Uterus (tissue), 4 donors: ENCODE measurements around the gene PLEKHA7. TPM values are rescaled to one million over a fixed set of nuclear protein-coding genes. Genes with fewer than 3 reads are reported as not detected.

Experiments
- DNase-seq, 2 donors: peaks; one replicate each; pipeline ENCODE4 v3.0.0-alpha.2; 2019 to 2020
- H3K27ac ChIP-seq, 2 donors: fragments of 200-600 bp; sonication (generic); 1 replicate in 1 of 2; 2 replicates in 1 of 2; pipeline ENCODE4 v1.5.1; 2016 to 2018
- H3K27me3 ChIP-seq, 2 donors: fragments of 200-600 bp; sonication (generic); one replicate each; pipeline ENCODE4 v1.5.1; 2018 to 2019; ENCODE audit warnings: control low read depth in 1 of 2
- H3K36me3 ChIP-seq, 2 donors: fragments of 200-600 bp; sonication (generic); one replicate each; pipeline ENCODE4 v1.5.1; 2019; ENCODE audit warnings: control low read depth in 1 of 2
- H3K4me1 ChIP-seq, 2 donors: fragments of 200-600 bp; sonication (generic); one replicate each; pipeline ENCODE4 v1.5.1; 2018 to 2019; ENCODE audit warnings: control low read depth in 1 of 2
- H3K4me3 ChIP-seq, 2 donors: fragments of 200-600 bp; sonication (generic); 1 replicate in 1 of 2; 2 replicates in 1 of 2; pipeline ENCODE4 v1.5.1; 2018 to 2019; ENCODE audit warnings: mild to moderate bottlenecking in 1 of 2
- H3K9me3 ChIP-seq, 2 donors: fragments of 200-600 bp; sonication (generic); one replicate each; pipeline ENCODE4 v1.5.1; 2019; ENCODE audit warnings: control low read depth in 1 of 2
- POLR2A ChIP-seq, 2 donors: fragments of 450-650 bp; IDR thresholded peaks; one replicate each; pipeline ENCODE4 v1.6.1; 2016; ENCODE audit warnings: antibody characterized with exemption in 2 of 2, mild to moderate bottlenecking in 1 of 2, moderate library complexity in 1 of 2
- intact Hi-C: fragments of 100-400 bp; cut with DNase I; formaldehyde crosslinking; loops from one replicate; pipeline ENCODE4 v1.15.1; 2023; ENCODE audit warnings: low total_unique reads
- total RNA-seq, 4 donors: library from RNA; depleted of rRNA in 3 of 4; stranded (reverse); fragments of >200 nt in 3 of 4; gene quantifications; one replicate each; pipeline versions ENCODE4 v1.1.0 to v1.2.4, GENCODE V29; 2014 to 2023
- TF ChIP-seq, protein P1 (sequence below), 4 experiments: fragments of 200-600 bp in 2 of 4; fragments of 450-650 bp in 2 of 4; sonication (generic) in 2 of 4; IDR thresholded peaks; one replicate each; pipeline ENCODE4 v1.5.1; 2016 to 2019; ENCODE audit warnings: antibody characterized with exemption in 4 of 4, mild to moderate bottlenecking in 2 of 4, moderate library complexity in 1 of 4
- donor health status: DM: yes; HTN: yes; CAD: no.

Gene PLEKHA7
- total RNA-seq, 4 donors from 2014 or later, result 13.3 to 38.2 (median 26.7) TPM

DNA sequence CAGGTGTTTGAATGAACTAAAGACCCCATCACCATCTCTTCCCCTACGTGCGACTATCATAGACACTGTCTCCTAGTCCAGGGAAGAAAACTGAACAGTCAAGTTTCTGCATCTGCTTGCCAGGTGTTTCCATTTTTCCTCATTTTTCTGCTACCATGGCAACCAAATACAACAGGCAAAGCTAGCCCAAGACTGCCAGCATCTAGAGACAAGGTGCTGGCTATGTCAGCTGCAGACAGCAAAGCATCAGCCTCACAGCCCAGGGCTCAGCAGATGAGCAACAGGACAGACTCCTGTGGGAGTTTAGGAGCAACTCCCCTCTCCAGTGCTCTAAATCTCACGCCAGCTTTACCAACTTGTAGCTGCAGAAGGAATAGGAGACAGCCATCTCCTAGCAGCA lies 151.5 kb downstream of the PLEKHA7 start:
- DNase-seq, result no peak
- TF ChIP-seq, protein P1, sequence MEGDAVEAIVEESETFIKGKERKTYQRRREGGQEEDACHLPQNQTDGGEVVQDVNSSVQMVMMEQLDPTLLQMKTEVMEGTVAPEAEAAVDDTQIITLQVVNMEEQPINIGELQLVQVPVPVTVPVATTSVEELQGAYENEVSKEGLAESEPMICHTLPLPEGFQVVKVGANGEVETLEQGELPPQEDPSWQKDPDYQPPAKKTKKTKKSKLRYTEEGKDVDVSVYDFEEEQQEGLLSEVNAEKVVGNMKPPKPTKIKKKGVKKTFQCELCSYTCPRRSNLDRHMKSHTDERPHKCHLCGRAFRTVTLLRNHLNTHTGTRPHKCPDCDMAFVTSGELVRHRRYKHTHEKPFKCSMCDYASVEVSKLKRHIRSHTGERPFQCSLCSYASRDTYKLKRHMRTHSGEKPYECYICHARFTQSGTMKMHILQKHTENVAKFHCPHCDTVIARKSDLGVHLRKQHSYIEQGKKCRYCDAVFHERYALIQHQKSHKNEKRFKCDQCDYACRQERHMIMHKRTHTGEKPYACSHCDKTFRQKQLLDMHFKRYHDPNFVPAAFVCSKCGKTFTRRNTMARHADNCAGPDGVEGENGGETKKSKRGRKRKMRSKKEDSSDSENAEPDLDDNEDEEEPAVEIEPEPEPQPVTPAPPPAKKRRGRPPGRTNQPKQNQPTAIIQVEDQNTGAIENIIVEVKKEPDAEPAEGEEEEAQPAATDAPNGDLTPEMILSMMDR (IDR thresholded peaks at IDR 0.05), result no peak
- no peak for TF ChIP-seq POLR2A (IDR thresholded peaks at IDR 0.05)
- no peak overlapping the region for H3K27ac ChIP-seq
- intact Hi-C loops, result no loop called here
- no peaks in the 10 kb centered on the region for H3K4me1 ChIP-seq
- H3K4me3 ChIP-seq, result no peak overlapping the region
- no peaks in the 10 kb centered on the region for H3K9me3 ChIP-seq
- no peaks in the 10 kb centered on the region for H3K27me3 ChIP-seq
- H3K36me3 ChIP-seq, result no peaks in the 10 kb centered on the region

DNA sequence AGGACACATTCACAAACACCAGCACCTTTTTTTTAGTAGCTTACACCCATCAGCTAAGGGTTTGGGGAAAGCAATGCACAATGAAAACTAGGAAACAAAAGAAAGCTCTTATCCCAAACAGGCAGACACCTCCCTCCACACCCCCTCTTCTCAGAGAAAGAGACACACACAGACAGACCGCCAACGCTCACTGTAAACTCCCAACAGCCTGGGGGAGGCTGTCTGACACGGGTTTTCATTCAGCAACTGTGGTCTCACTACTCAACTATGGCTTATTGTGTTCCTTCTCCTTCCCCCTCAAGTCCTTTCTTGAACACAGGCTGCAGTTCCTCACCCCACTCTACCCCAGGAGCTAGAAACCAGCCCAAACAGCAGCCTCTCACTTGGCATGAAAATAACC lies 152.4 kb downstream of the PLEKHA7 start:
- no peak for TF ChIP-seq POLR2A (IDR thresholded peaks at IDR 0.05)
- TF ChIP-seq, protein P1 (IDR thresholded peaks at IDR 0.05), result no peak
- H3K27ac ChIP-seq, result no peak overlapping the region

DNA sequence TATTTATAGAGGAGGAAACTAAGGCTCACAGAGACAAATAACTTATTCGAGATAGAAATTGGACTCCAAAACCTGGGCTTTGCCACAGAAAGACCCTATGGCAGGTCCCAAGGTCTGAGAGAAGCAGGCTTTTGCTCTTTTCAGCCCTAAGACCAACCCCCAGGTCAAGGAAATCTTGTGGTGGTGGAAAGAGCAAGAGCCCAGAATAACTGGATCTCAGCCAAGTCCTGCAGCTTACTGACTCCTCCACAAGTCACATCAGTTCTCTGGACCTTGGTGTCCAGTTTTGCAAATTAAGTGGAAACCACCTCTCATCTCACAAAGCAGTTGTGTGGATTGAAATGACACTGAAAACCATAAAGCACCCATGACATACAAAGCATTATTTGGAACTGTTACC lies 153.6 kb downstream of the PLEKHA7 start:
- no peak for DNase-seq
- TF ChIP-seq POLR2A (IDR thresholded peaks at IDR 0.05), result no peak
- TF ChIP-seq, protein P1 (IDR thresholded peaks at IDR 0.05), result no peak
- H3K4me1 ChIP-seq, result no peaks in the 10 kb centered on the region
- no peaks in the 10 kb centered on the region for H3K36me3 ChIP-seq
- H3K9me3 ChIP-seq, result no peaks in the 10 kb centered on the region
- H3K27me3 ChIP-seq, result no peaks in the 10 kb centered on the region
- H3K27ac ChIP-seq, result no peak overlapping the region
- no peak overlapping the region for H3K4me3 ChIP-seq
- intact Hi-C loops, result no loop called here

More for the DNA sequence above, 152.4 kb downstream of the PLEKHA7 start:
- Histone ChIP-seq H3K27me3 (no peaks in the 10 kb centered on the region), H3K4me1 (no peaks in the 10 kb centered on the region), H3K9me3 (no peaks in the 10 kb centered on the region), H3K4me3 (no peak overlapping the region), H3K36me3 (no peaks in the 10 kb centered on the region)
- no peak for DNase-seq
- intact Hi-C loops, result no loop called here

DNA sequence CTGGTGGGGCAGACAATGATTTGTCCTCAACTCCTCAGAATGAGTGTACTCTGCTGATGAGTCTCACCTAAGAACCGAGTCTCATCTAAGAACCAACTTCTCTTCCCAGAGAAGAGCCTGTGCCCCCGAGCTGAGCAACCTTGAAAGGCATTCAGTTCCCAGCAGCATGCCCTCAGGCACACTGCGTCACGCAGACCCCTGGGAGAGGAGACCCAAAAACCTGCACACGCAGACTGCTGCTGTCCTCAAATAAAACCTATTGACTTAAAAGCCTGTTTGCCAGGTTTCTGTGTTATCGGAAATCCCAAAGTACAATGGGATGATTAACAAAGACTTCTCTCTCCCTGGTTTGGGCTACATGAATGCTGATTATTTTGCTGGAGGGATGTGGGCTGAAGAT lies 154.6 kb downstream of the PLEKHA7 start:
- intact Hi-C loops, result no loop called here
- no peaks in the 10 kb centered on the region for H3K36me3 ChIP-seq
- TF ChIP-seq, protein P1 (IDR thresholded peaks at IDR 0.05), result no peak
- TF ChIP-seq POLR2A (IDR thresholded peaks at IDR 0.05), result no peak
- no peaks in the 10 kb centered on the region for H3K27me3 ChIP-seq
- no peaks in the 10 kb centered on the region for H3K9me3 ChIP-seq
- no peak overlapping the region for H3K27ac ChIP-seq
- H3K4me1 ChIP-seq, result no peaks in the 10 kb centered on the region
- no peak for DNase-seq
- no peak overlapping the region for H3K4me3 ChIP-seq

DNA sequence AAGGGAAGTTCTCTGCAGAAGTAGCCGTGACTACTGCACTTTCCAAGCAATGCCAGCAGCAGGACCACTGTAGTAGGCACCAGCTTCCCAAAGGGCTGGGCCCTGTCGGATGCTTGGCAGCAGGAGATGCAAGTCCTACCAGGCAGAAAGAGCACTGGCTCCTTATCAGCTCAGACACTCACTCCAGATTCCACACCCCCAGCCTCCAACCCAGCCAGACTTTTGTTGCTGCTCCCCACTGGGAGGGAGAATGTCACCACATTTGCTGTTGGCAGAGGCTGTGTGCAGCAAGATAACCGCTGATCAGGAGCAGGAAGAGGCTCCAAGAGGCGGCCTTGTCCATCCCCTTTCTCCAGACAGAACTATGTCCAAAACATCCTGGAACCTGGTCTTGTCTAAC lies 157.0 kb downstream of the PLEKHA7 start:
- no peak overlapping the region for H3K4me3 ChIP-seq
- intact Hi-C loops, result no loop called here
- DNase-seq, result no peak
- no peaks in the 10 kb centered on the region for H3K36me3 ChIP-seq
- no peak overlapping the region for H3K27ac ChIP-seq
- no peaks in the 10 kb centered on the region for H3K4me1 ChIP-seq
- no peaks in the 10 kb centered on the region for H3K9me3 ChIP-seq
- TF ChIP-seq POLR2A (IDR thresholded peaks at IDR 0.05), result no peak
- TF ChIP-seq, protein P1 (IDR thresholded peaks at IDR 0.05), result no peak
- H3K27me3 ChIP-seq, result no peaks in the 10 kb centered on the region
